Measurements from ENCODE around the gene SCIMP. TPM values are rescaled to one million over a fixed set of nuclear protein-coding genes. Genes with fewer than 3 reads are reported as not detected.

Gene SCIMP
- total and polyA plus RNA-seq, 2 donors (not counting 1 experiment from before 2014, with no cell fraction given), result 87.4 to 98.5 TPM

- intact Hi-C loops (cut with micrococcal nuclease), result no loop called here
- Mint-ChIP-seq H3K4me3 (no peak overlapping the region), H3K4me1 (peaks cover 54% of the 10 kb centered on the region), H3K27me3 (no peaks in the 10 kb centered on the region), H3K9me3 (ENCODE audit: insufficient read depth) (no peaks in the 10 kb centered on the region), H3K27ac (peak overlapping the region; percentile 85)
- Histone ChIP-seq H3K4me1 (ENCODE audit: control insufficient read depth in 2 of 2, insufficient read depth in 2 of 2, low read length in 2 of 2) (peaks cover 38 to 58% of the 10 kb centered on the region in 2 donors), H3K27me3 (replicated peaks in 1 of 4; ENCODE audit: control extremely low read depth in 1 of 4, control insufficient read depth in 3 of 4, insufficient read depth in 4 of 4, low read length in 3 of 4) (no peaks in the 10 kb centered on the region), H3K36me3 (replicated peaks in 1 of 2; ENCODE audit: control extremely low read depth in 1 of 2, control insufficient read depth in 1 of 2, extremely low read depth in 1 of 2, insufficient read depth in 2 of 2, low read length in 1 of 2) (peaks cover 1 to 4% of the 10 kb centered on the region in 2 experiments), H3K4me2 (replicated peaks; ENCODE audit: low read depth, low read length, poor library complexity, severe bottlenecking) (peak overlapping the region; percentile 53), H3K4me3 (ENCODE audit: control extremely low read depth in 1 of 5, extremely low read depth in 1 of 5, insufficient read depth in 1 of 5, low read depth in 2 of 5, low read length in 4 of 5) (no peak overlapping the region), H3K79me2 (ENCODE audit: control insufficient read depth, insufficient read depth, low read length) (peaks cover 53% of the 10 kb centered on the region), H3K9me3 (ENCODE audit: control extremely low read depth in 1 of 3, control insufficient read depth in 2 of 3, insufficient read depth in 1 of 3, low read length in 2 of 3) (peaks cover 0 to 7% (median 0%) of the 10 kb centered on the region in 3 donors), H4K20me1 (ENCODE audit: control insufficient read depth, insufficient read depth, low read length, poor library complexity, severe bottlenecking) (no peaks in the 10 kb centered on the region), H2AFZ (ENCODE audit: insufficient read depth, low read depth, low read length, poor library complexity, severe bottlenecking) (no peak overlapping the region), H3K27ac (ENCODE audit: low read length in 2 of 2) (peak overlapping the region; percentile 3 to 71), H3K9ac (ENCODE audit: low read length) (no peak overlapping the region)
- WGBS (ENCODE audit: insufficient coverage), result 86% methylated on average over 7 of the region's 8 CpGs
- DNase-seq (no peak), ATAC-seq (ENCODE audit: low read depth) (no peak)
- ChIA-PET POLR2A (interaction anchor here (1.0 to 1.3 kb wide), 2 partner anchors 20 to 27 kb away, joined by 4 to 8 read pairs; no protein-coding TSS in a partner anchor), CTCF (interaction anchor here (1.0 to 18.3 kb wide), 4 partner anchors 9 to 107 kb away, joined by 3 to 303 read pairs (median 4); partner anchors contain the start of gene SCIMP)
- no peak for TF ChIP-seq EZH2 (IDR thresholded peaks at IDR 0.05; ENCODE audit: borderline replicate concordance, insufficient read depth, low read depth, low read length, poor library complexity, severe bottlenecking)
- no peak for TF ChIP-seq CTCF (IDR thresholded peaks at IDR 0.05)
These were observed 33.6 kb downstream of the SCIMP start for GRCh38 chr17:5201011-5201410.

GRCh38 chr17:5200360-5200759, 34.3 kb downstream of the SCIMP start:
- H3K27me3 ChIP-seq (replicated peaks in 1 of 4; ENCODE audit: control extremely low read depth in 1 of 4, control insufficient read depth in 3 of 4, insufficient read depth in 4 of 4, low read length in 3 of 4), result no peaks in the 10 kb centered on the region
- no CpG with 5 or more reads among the region's 2 CpGs for WGBS (ENCODE audit: insufficient coverage)
- POLR2A ChIA-PET, result interaction anchor here (0.7 to 1.0 kb wide), 6 partner anchors 19 to 234 kb away, joined by 3 to 6 read pairs (median 3); partner anchors contain the start of gene SCIMP
- Mint-ChIP-seq H3K27ac (peak overlapping the region; percentile 77), H3K4me3 (peak overlapping the region; percentile 40), H3K27me3 (no peaks in the 10 kb centered on the region), H3K4me1 (peaks cover 52% of the 10 kb centered on the region), H3K9me3 (ENCODE audit: insufficient read depth) (no peaks in the 10 kb centered on the region)
- no peak overlapping the region for H2AFZ ChIP-seq (ENCODE audit: insufficient read depth, low read depth, low read length, poor library complexity, severe bottlenecking)
- intact Hi-C loops (cut with micrococcal nuclease), result no loop called here
- H3K4me3 ChIP-seq (ENCODE audit: control extremely low read depth in 1 of 5, extremely low read depth in 1 of 5, insufficient read depth in 1 of 5, low read depth in 2 of 5, low read length in 4 of 5), result peak overlapping the region in 1 of 5 experiments; percentile 25
- H3K4me2 ChIP-seq (replicated peaks; ENCODE audit: low read depth, low read length, poor library complexity, severe bottlenecking), result peak overlapping the region; percentile 53
- DNase-seq (no peak), ATAC-seq (ENCODE audit: low read depth) (no peak)
- peak overlapping the region; percentile 38 to 71 for H3K27ac ChIP-seq (ENCODE audit: low read length in 2 of 2)
- peaks cover 56% of the 10 kb centered on the region for H3K79me2 ChIP-seq (ENCODE audit: control insufficient read depth, insufficient read depth, low read length)
- no peaks in the 10 kb centered on the region for H4K20me1 ChIP-seq (ENCODE audit: control insufficient read depth, insufficient read depth, low read length, poor library complexity, severe bottlenecking)
- H3K36me3 ChIP-seq (replicated peaks in 1 of 2; ENCODE audit: control extremely low read depth in 1 of 2, control insufficient read depth in 1 of 2, extremely low read depth in 1 of 2, insufficient read depth in 2 of 2, low read length in 1 of 2), result peaks cover 1 to 4% of the 10 kb centered on the region in 2 experiments
- H3K9ac ChIP-seq (ENCODE audit: low read length), result no peak overlapping the region
- CTCF ChIA-PET, result interaction anchor here (1.0 to 18.3 kb wide), 5 partner anchors 10 to 107 kb away, joined by 3 to 303 read pairs (median 3); partner anchors contain the start of gene SCIMP
- peaks cover 0 to 6% (median 0%) of the 10 kb centered on the region in 3 donors for H3K9me3 ChIP-seq (ENCODE audit: control extremely low read depth in 1 of 3, control insufficient read depth in 2 of 3, insufficient read depth in 1 of 3, low read length in 2 of 3)
- H3K4me1 ChIP-seq (ENCODE audit: control insufficient read depth in 2 of 2, insufficient read depth in 2 of 2, low read length in 2 of 2), result peaks cover 38 to 57% of the 10 kb centered on the region in 2 donors
- TF ChIP-seq EZH2 (IDR thresholded peaks at IDR 0.05; ENCODE audit: borderline replicate concordance, insufficient read depth, low read depth, low read length, poor library complexity, severe bottlenecking) (no peak), CTCF (IDR thresholded peaks at IDR 0.05) (no peak)
